DOHH2 (cell line): Measurements from ENCODE around the gene NAGPA.

Source experiments
- CTCF ChIP-seq: fragments of 200-600 bp; sonication (generic); IDR thresholded peaks from one replicate; pipeline ENCODE4 v1.5.1; 2014; ENCODE audit warnings: antibody characterized with exemption, mild to moderate bottlenecking, low read depth, low read length; ENCODE audit not compliant: poor library complexity, severe bottlenecking
- EZH2phosphoT487 ChIP-seq: fragments of 200-600 bp; sonication (generic); IDR thresholded peaks from 2 replicates; pipeline ENCODE4 v1.6.1; 2017; ENCODE audit warnings: borderline replicate concordance, mild to moderate bottlenecking, antibody characterized with exemption, low read length, moderate library complexity, mixed read lengths

DNA sequence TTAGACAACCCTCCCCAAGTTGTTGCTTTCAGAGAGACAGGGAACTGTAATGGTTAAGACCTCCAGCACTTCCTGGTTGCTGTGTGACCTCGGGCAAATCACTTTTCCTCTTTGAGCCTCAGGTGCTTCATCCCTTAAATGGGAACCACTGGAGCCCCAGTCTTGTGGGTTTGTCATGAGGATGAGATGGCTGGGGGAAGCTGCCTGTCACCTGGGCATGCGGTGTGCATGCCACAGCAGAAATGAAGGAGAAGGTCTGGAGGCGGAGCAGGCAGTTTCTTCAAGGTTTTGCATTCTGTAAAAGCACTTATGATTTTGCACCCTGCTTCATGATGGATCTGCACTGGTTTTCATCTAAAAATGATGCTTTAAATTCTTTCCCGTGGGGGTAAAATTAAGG lies 22.1 kb downstream of the NAGPA start:
- TF ChIP-seq CTCF (no peak), EZH2phosphoT487 (no peak)
